Ascending aorta (tissue), 2 donors: Measurements from ENCODE around the gene ZBTB16. TPM values are rescaled to one million over a fixed set of nuclear protein-coding genes. Genes with fewer than 3 reads are reported as not detected.
A peak's percentile ranks its signal among the peaks of the same experiment; 100 is the strongest.

Source experiments
- DNase-seq, 2 donors: peaks; one replicate each; pipeline ENCODE4 v3.0.0-alpha.2; 2019; ENCODE audit warnings: low spot score in 2 of 2
- H3K27ac ChIP-seq, 2 donors: fragments of 200-600 bp; sonication (generic); one replicate each; pipeline ENCODE4 v1.5.1; 2016 to 2017; ENCODE audit warnings: mild to moderate bottlenecking in 1 of 2
- H3K27me3 ChIP-seq: fragments of 200-600 bp; sonication (generic); one replicate; pipeline ENCODE4 v1.5.1; 2017
- H3K36me3 ChIP-seq, 2 donors: fragments of 200-600 bp; sonication (generic); one replicate each; pipeline ENCODE4 v1.5.1; 2016
- H3K4me1 ChIP-seq, 2 donors: fragments of 200-600 bp; sonication (generic); one replicate each; pipeline ENCODE4 v1.5.1; 2016 to 2017; ENCODE audit warnings: mild to moderate bottlenecking in 1 of 2
- H3K4me3 ChIP-seq, 2 donors: fragments of 200-600 bp; sonication (generic); one replicate each; pipeline ENCODE4 v1.5.1; 2016 to 2017; ENCODE audit warnings: mild to moderate bottlenecking in 1 of 2
- H3K9me3 ChIP-seq, 2 donors: fragments of 200-600 bp; sonication (generic); one replicate each; pipeline ENCODE4 v1.5.1; 2016
- CTCF ChIP-seq, 3 experiments: fragments of 200-600 bp in 2 of 3; fragments of 450-650 bp in 1 of 3; sonication (generic) in 2 of 3; IDR thresholded peaks; one replicate each; pipeline ENCODE4 v1.5.1; 2016 to 2019; ENCODE audit warnings: antibody characterized with exemption in 3 of 3, mild to moderate bottlenecking in 1 of 3, moderate library complexity in 1 of 3
- intact Hi-C: fragments of 100-400 bp; cut with DNase I; formaldehyde crosslinking; loops from one replicate; pipeline ENCODE4 v1.15.1; 2023
- total RNA-seq: library from RNA; depleted of rRNA; stranded (reverse); fragments of >200 nt; gene quantifications from one replicate; pipeline ENCODE4 v1.1.0, GENCODE V29; 2016

ZBTB16 gene
- total RNA-seq, 1 donor from 2014 or later = 344 TPM

- no peaks in the 10 kb centered on the region for H3K27me3 ChIP-seq
- H3K36me3 ChIP-seq = no peaks in the 10 kb centered on the region
- peaks cover 0 to 14% of the 10 kb centered on the region in 2 donors for H3K4me1 ChIP-seq
- H3K9me3 ChIP-seq = no peaks in the 10 kb centered on the region
- DNase-seq = no peak
- H3K4me3 ChIP-seq = no peak overlapping the region
- H3K27ac ChIP-seq = no peak overlapping the region
- no peak for TF ChIP-seq CTCF (IDR thresholded peaks at IDR 0.05)
- intact Hi-C loops = no loop called here
Observed at GRCh38 chr11:114033572-114033971, 25.9 kb upstream of the ZBTB16 start.

- TF ChIP-seq CTCF (IDR thresholded peaks at IDR 0.05) = no peak
- Histone ChIP-seq H3K27ac (no peak overlapping the region), H3K9me3 (no peaks in the 10 kb centered on the region), H3K36me3 (no peaks in the 10 kb centered on the region), H3K4me1 (peaks cover 0 to 15% of the 10 kb centered on the region in 2 donors), H3K27me3 (no peaks in the 10 kb centered on the region), H3K4me3 (no peak overlapping the region)
- intact Hi-C loops = loop anchor here (5.0 kb wide), 1 partner anchor 162 kb away; no protein-coding TSS in a partner anchor
- DNase-seq = no peak
Observed at GRCh38 chr11:114034956-114035355, 24.6 kb upstream of the ZBTB16 start.

- peak; percentile 88 to 91 (median 90) for TF ChIP-seq CTCF (IDR thresholded peaks at IDR 0.05)
- Histone ChIP-seq H3K9me3 (no peaks in the 10 kb centered on the region), H3K4me1 (peaks cover 0 to 26% of the 10 kb centered on the region in 2 donors), H3K36me3 (no peaks in the 10 kb centered on the region), H3K27me3 (no peaks in the 10 kb centered on the region), H3K27ac (peak overlapping the region; percentile 77 to 87), H3K4me3 (peak overlapping the region; percentile 57 to 59)
- peak; percentile 27 to 88 for DNase-seq
- intact Hi-C loops = loop anchor here (1.0 to 5.0 kb wide), 4 partner anchors 22 to 225 kb away; no protein-coding TSS in a partner anchor
Observed at GRCh38 chr11:114036147-114036811, 23.2 kb upstream of the ZBTB16 start.

- H3K27me3 ChIP-seq = no peaks in the 10 kb centered on the region
- peak overlapping the region; percentile 77 to 87 for H3K27ac ChIP-seq
- H3K9me3 ChIP-seq = no peaks in the 10 kb centered on the region
- no peak for DNase-seq
- no peaks in the 10 kb centered on the region for H3K36me3 ChIP-seq
- peaks cover 0 to 26% of the 10 kb centered on the region in 2 donors for H3K4me1 ChIP-seq
- intact Hi-C loops = loop anchor here (1.0 to 5.0 kb wide), 4 partner anchors 21 to 224 kb away; no protein-coding TSS in a partner anchor
- H3K4me3 ChIP-seq = peak overlapping the region; percentile 57 to 59
- TF ChIP-seq CTCF (IDR thresholded peaks at IDR 0.05) = no peak
Observed at GRCh38 chr11:114036958-114037357, 22.6 kb upstream of the ZBTB16 start.

GRCh38 chr11:114039551-114039950, 20.0 kb upstream of the ZBTB16 start:
- no peaks in the 10 kb centered on the region for H3K9me3 ChIP-seq
- no peaks in the 10 kb centered on the region for H3K36me3 ChIP-seq
- no peak overlapping the region for H3K27ac ChIP-seq
- DNase-seq = no peak
- TF ChIP-seq CTCF (IDR thresholded peaks at IDR 0.05) = no peak
- H3K4me3 ChIP-seq = no peak overlapping the region
- no peaks in the 10 kb centered on the region for H3K27me3 ChIP-seq
- intact Hi-C loops = loop anchor here (5.0 kb wide), 1 partner anchor 158 kb away; no protein-coding TSS in a partner anchor
- H3K4me1 ChIP-seq = peaks cover 0 to 26% of the 10 kb centered on the region in 2 donors
